Measurements from ENCODE around the gene TNFAIP8L3. TPM values are rescaled to one million over a fixed set of nuclear protein-coding genes. Genes with fewer than 3 reads are reported as not detected.
A peak's percentile ranks its signal among the peaks of the same experiment; 100 is the strongest.
"Not testable (repeated sequence)": the region's sequence is repeated elsewhere in the genome, so short reads cannot be mapped to it uniquely, and the experiment has no call there.

The TNFAIP8L3 gene
- polyA plus RNA-seq (ENCODE audit: insufficient read length): 1.5 TPM

DNA sequence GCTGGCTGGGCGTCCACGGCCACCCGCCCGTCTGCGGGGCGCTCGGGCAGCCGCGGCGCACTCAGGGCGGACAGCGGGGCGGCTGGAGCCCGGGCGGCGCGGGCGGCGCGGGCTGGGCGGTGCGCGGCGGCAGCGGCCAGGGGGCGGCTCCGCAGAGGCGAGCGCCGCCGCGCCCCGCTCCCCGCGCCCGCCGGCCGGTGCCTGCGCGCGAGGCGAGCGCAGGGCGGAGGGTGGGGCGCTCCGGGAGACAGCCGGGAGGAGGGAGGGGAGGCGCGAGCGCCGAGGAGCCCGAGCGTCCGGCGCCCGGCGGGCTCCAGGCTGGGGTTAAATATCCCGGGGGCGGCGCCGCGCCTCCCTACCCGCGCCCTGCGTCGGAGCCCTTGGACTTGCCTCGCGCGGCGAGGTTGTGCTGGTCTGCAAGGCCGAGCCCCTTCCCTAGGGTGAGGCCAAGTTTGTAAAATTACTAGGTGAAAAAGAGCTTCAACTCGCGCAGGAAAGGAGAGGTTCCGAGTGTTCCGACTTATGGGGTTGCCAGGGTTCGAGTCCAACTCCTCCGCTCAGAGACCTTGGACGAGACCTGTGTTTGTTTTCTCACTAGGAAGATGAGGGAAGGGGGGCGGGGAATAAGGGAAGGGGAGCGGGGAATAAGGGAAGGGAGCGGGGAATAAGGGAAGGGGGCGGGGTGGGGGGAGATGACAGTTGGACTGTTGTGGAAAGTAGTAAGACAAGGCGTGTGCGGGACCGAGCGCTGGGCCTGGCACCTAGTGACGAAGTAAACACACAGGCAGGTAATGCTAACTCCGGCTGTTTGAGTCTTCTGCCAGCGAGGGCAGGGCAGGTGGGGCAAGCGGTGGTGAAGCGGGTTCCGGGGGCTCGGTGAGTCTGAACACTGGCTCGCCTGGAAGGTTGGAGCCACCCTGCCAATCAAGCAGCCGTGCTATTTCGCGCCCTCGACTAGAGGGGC is at the start of gene TNFAIP8L3:
Gene TNFAIP8L3, minus strand, starts transcription at position 301 of the 964 bp plus-strand sequence. CDS start 311 bp downstream, outside the sequence.
- DNase-seq: no peak

DNA sequence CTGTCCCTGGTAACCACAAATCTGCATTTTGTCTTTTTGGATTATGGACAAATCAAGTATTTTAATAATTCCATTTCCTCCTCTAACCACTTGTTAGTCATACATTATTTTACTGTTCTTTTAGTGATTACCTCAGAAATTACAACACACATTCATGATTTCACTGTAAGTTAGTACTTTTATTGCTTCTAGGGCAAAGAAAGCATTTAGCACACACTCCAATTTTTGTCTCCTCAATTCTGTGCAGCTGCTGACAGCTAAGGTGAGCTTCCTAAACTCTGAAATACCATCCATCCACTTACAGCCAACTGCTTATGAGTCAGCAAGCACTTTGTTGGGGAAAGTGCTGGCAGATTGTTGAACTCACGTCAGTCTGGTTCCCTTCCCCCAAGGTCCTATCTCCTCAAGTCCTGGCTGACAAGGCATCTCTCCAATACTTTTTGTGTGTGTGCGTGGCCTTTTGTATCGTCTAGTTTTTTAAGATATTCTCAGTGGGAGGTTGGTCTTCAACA is 49.4 kb upstream of the TNFAIP8L3 start:
- DNase-seq: no peak

DNA sequence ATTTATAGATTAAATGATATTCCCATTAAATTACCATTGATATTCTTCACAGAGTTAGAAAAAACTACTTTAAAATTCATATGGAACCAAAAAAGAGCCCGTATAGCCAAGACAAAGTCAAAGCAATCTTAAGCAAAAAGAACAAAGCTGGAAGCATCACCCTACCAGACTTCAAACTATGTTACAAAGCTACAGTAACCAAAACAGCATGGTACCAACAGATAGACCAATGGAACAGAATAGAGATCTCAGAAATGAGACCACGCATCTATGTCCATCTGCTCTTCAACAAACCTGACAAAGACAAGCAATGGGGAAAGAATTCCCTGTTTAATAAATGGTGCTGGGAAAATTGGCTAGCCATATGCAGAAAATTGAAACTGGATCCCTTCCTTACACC is 45.6 kb upstream of the TNFAIP8L3 start:
- DNase-seq: not testable (repeated sequence)

DNA sequence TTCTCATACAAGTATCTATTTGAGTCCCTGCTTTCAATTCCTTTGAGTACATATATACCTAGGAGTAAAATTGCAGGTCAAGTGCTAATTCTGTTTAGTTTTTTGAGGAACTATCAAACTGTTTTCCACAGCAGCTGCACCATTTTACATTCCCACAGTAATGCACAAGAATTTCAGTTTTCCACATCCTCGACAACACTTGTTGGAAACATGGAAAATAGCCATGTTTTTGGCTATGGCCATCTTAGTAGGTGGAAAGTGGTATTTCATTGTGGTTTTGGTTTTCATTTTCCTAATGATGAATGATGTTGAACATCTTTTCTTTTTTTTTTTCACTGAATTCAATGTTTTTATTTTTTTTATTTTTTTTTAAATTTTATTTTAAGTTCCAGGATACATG is 44.4 kb upstream of the TNFAIP8L3 start:
- no peak for DNase-seq

DNA sequence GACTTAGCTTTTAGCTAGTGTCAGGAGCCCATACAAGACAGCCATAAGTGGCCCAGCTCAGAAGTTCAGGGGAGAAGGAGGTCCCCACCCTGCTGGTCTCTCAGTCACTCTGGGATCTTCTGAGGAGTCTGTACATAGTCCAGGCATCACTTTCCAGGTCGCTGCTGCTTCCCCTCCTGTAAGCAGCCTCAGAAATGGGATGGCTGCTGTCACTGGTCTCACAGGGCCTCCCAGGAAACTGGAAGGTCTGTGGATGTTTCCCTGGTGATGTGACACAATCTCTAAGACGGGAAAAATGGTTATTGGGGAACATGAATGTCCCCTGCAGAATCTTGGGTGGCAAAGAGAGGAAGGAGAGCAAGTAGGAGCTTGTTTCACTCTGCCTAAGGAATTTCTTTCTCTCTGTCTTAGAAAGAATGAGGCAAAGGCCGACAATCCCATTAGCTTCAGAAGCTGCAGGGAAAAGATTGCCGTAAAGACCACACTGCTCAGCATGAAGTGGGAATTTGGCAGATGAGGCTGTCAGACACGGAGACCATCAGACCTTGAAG is 43.2 kb upstream of the TNFAIP8L3 start:
- DNase-seq: no peak

DNA sequence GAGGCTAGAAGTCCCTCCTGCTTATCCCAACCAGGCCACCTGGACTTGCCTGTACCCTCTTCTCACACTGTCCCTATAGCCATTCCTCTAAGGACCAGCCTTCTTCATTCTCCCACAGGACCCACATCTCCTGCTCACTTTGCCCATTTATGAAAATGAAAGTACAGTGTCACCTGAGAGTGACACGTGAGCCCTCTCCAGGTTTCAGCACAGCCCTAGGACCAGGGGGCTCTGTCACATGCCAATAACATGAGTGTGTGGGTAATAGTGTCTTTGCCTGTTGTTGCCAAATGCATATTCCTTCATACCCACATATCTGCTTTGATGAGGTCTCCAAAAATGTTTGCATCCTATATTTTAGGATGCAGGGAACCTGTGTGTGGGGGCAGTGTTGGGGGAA is 42.3 kb upstream of the TNFAIP8L3 start:
- no peak for DNase-seq

DNA sequence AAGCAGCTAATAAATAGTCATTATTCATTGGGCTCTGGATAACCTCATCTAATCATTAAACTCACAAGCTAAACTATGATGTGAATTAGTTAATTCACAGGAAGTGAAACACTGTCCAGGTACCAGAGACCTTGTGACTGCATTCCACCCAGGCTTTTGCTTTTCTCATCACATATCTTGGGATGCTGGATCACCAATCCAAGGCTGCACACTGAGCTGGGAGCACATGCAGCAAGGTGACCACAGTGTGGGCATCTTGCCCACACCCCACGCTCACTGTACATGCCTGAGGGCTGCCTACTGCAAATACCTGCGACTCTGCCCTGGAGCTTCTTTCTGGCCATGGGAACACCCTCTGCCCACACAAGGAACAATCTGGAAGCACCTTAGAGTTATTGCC is 40.6 kb upstream of the TNFAIP8L3 start:
- no peak for DNase-seq

DNA sequence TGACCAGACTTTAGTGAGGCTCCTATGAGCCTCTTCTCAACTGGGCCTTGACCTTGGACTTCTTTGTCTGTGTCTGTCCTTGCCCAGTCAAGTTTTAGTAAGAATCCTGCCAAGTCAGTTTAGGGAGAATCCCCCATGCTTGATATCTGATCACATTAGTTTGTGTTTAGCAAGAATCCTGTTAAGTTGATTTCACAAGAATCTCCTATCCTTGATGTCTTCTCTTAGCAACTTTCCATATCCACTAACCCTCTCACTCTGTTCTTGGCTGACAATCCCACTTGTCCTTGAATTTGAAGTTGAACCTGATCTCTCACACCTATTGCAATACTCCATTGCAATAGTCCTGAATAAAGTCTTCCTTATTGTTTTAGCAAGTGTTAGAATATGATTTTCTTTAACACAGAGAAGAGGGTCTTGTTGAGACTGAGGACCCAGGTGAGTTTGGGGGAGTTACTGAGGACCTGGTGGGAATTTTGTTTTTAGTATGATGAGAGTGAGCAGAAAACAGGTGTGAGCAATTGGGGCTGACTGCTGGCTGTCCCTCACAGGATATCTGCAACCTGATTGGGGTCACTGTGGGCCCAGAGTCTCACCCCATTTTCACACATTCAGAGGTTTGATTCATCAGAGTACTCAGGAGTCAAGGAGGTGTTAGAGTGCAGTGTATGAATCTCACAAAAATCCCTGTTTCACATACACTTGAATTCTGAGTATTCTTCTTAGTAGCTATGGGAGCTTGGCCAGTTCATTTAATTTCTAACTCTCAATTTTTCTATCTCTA is 39.9 kb upstream of the TNFAIP8L3 start:
- DNase-seq: no peak

DNA sequence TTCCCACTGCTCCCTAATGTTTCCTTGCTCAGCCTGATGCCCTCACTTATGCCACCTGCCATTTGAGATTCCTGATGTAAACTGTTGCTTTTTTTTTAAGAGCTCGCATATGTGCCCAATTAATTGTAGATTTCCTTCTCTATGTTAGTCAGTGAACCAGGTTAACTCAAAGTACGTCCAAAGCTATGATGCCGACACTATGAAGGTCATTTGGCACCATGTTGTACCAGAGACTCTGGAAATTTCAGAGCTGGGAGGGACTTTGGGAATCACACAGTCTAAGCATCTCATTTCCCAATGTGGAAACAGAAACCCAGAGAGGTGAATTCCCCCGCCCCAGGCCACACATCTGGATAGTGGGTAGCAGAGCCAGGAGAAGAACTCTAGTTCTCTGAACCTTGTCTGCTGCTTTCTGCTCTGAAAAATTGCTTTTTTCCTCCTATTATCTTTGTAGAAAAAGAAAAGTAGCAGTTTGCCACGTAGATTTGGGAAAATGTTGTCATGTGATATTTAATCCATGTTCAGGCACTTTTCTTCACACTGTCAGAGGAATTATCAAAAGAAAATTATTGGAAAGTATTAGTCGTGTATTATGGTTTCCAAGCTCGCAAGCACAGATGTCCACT is 38.5 kb upstream of the TNFAIP8L3 start:
- peak; percentile 29 for DNase-seq

DNA sequence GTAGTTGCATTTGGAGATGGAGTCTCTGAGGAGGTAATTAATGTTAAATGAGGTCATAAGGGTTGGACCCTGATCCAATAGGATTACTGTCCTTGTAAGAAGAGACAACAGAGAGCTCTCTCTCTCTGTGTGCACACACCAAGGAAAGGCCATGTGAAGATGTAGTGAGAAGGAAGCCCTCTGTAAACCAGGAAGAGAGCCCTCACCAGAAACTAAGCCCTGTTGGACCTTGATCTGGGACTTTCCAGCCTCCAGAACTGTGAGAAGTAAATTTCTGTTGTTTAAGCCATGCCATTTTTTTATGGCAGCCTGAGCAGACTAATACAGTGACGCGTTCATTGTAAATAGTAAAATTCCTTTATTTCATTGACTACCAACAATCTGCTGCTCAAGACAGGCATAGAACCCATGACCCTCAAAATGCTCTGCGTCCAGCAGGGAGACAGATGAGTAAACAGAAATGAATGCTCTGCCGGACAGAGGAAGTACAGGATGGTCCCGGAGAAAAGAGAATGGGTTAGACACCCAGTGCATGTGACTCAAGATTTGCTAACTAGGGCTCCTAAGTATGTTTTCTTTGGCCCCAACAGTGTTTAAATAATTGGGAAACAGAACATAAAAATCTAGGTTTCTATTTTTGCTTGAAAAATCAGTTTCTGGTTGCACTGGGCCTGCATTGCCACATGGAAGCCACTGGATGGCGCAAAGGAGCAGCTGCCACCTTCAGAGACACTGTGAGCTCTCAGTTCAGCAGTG is 37.9 kb upstream of the TNFAIP8L3 start:
- peak; percentile 26 for DNase-seq

DNA sequence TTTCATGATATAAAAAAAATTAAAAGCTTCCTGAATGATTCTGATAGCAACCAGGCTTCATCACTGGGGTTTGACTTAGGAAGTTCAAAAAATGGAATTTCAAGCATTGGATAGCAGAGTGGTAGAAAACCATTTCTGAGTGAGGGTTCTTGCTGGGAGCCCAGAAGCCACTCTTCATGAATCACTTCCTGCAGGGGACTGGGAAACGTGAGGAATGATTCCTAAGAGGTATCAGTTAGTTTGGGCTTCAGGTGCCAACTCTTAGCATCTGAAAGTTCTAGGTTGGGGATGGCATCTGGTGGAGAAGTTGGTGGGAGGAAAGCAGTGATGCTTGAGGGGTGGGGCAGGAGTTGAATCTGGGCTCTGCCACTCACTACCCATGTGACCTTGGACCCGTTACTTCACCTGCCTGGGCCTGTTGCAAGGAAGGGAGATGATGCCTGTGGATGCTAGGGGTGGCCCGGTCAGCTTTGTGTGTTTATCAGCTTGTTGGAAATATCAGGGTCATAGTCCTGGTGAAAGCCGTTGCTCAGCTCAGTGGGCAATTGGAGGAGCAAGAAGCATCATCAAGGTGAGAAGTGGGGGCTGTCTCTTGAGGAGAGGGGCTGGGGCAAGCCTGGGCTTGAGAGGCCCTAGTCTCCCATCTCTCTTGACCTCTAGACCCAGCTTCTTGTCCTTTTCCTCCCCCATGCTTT is 37.0 kb upstream of the TNFAIP8L3 start:
- DNase-seq: no peak

DNA sequence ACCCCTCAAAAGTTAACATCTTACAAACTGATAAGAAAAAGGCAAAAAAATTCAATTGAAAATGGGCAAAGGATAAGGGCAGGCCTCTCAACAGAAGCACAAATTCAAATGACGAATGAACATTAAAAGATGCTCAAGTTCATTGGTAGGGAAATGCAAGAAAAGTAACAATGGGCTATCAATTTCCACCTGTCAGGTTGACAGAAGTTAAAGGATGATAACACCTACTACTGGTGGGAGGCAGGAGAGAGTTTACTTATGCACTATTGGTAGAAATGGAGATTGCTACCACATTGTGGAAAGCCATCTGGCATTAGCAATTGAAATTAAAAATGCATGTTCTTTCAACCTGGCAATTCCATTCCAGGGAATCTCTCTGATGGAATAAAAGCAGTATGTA is 35.6 kb upstream of the TNFAIP8L3 start:
- no peak for DNase-seq

DNA sequence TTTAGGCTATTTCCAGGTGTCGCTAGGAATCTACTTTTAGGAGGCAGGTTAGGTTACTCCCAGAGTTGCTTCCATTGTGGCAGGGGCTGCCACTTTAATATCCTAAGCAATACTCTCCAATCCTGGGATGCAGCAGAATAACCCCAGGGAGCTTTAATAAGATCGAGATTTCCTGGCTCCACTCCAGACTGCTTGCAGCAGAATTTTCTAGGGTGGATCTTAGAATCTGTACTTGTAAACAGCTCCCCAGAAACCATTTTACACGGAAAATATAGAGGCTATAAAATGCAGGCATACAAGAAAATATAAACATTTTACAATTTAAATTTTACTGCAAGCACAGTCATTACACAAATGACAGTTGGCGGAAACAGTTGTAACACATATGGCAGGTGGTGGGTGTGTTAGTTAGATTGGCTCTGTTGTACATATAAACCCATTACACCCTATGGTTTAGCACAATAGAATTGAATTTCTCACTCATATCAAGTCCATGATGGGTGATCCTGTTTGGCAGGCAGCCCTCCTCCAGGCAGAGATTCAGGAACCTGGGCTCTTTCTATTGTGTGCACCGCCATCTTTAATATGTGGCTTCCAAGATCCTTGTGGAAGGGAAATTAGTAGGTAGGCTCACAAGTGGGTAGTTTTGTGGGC is 35.0 kb upstream of the TNFAIP8L3 start:
- peak; percentile 40 for DNase-seq

DNA sequence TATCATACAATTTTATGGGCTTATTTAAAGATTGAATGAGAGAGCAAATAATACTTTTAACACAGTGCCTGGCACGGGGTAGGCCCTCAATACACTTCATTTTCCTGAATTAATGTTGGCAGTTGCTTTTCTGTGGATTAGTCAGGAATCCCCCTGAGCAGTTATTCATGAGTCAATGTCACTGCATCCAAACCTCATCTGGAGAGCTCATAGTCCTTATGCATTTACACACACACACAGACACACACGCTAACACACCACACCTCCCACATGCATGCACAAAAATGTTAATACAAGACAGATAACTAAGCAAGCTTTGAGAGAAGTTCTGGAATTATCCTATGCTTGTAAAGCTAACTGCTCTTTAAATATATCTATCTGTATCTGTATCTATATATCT is 34.0 kb upstream of the TNFAIP8L3 start:
- DNase-seq: no peak

DNA sequence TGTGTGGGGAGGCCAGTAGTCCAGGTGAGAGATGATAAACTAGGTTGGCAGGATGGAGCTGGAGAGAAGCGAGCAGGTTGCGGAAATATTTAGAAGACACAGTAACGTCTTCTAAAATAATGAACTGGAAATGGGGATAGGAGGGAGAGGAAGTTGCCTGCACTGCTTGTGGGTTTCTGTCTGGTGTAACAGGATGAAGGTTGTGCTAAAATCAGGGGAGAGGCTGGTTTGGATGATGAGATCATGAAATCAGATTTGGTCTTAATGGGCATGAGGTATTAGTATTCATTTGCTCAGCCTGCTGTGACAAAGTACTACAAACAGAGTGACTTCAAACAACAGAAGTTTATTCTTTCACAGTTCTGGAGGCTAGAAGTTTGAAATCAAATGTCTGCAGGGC is 32.1 kb upstream of the TNFAIP8L3 start:
- DNase-seq: no peak

DNA sequence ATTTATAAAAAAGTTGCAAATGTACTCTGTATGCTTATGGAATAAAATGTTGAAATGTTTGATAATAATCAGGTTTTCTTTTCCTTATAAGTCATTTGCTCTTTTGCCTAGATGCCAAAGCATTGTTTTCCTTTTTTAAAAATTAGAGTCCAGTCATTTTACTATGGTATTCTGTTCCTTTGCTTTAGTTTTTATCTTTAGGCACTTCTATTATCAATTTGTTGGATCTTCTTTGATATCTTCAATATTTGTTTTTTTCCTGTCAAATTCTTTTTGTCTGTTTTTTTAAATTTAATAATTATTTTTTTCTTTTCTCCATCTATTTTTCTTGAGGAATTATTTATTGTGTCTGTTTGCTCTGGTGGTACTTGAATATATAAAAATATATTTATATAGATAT is 28.3 kb upstream of the TNFAIP8L3 start:
- not testable (repeated sequence) for DNase-seq

DNA sequence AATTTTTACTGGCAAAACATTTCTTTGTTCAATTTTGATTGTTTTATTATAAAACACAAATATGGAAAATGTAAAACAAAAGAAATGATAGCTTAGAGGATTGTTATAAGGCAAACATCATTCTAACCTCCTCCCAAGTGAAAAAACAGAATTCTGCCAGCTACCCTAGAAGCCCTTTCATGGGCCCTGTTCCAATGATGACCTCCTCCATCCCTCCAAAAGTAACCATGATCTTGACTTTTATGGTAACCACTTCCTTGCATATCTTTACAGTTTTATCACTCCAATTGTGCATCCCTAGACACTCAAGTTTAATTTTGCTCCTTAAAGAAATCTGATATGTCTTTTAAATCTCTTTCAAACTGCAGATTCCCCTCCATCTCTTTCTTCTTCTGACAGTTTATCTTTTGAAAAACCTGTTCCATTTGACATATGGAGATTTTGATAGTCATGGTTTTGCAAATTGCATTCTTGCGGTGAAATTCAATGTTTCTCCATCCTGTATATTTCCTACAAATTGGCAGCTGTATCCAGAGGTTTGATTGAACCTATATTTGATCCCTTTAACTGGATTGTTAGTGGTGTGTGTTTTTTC is 27.0 kb upstream of the TNFAIP8L3 start:
- no peak for DNase-seq

DNA sequence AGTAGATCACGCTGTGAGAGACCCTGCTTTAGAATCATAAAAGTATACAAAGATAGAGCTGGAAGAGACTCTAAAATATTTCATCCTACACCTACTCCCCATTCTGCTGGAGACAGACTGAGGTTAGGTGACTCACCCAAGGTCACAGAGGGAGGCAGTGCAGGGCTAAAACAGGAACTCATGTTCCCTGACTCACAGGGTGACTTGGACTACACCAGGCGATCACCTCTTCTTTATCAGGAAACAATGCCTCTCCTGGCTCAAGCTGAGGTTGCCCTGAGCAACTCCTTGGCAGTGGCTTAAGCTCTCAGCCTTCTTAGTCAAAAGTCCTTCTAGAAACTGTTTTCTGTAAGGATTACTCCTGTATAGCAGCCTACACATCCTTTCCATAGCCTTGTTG is 26.4 kb upstream of the TNFAIP8L3 start:
- no peak for DNase-seq

DNA sequence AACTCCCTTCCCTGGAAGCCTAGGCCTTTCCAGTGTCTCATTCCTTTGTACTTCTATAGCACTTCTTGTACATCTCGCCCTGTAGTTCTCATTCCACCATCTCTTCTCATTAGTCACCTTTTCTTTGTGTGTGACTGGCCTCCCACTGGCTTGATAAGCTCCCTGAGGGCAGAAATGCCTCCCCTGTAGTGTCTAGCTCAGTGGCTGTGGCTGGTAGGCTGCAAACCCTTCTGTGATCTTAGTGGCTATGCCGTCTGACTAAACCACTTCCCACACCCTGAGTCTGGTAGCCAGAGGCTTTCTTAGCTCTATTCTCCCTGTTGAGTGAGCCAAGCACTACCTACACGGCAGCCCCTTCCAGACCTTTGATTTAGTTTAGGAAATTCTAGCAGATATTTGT is 24.4 kb upstream of the TNFAIP8L3 start:
- DNase-seq: no peak

DNA sequence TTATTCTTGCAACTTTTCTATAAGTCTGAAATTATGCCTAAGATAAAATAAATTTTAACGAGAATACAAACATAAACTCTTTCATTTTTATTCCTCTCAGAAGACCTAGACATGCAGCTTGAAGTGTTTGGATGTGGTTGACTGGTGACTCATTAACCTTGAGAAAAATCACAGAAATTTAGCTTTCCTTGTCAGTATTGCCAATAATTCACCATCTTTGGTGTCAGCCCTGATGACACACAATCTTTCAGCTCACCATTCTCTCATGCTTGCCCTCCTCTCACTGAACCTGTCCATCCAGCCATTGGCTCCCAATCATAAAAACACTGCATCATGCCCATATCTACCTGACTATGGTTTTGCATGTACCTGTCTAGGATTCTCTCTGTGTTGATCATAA is 22.6 kb upstream of the TNFAIP8L3 start:
- no peak for DNase-seq

All from hindlimb muscle (tissue), 1 donor.